Kidney tubule cell (primary cell): ENCODE data around the gene DDX24.

Source experiments
- DNase-seq: peaks from one replicate; pipeline ENCODE4 v3.0.0-alpha.2; 2018; ENCODE audit warnings: low spot score

The DDX24 gene

DNA sequence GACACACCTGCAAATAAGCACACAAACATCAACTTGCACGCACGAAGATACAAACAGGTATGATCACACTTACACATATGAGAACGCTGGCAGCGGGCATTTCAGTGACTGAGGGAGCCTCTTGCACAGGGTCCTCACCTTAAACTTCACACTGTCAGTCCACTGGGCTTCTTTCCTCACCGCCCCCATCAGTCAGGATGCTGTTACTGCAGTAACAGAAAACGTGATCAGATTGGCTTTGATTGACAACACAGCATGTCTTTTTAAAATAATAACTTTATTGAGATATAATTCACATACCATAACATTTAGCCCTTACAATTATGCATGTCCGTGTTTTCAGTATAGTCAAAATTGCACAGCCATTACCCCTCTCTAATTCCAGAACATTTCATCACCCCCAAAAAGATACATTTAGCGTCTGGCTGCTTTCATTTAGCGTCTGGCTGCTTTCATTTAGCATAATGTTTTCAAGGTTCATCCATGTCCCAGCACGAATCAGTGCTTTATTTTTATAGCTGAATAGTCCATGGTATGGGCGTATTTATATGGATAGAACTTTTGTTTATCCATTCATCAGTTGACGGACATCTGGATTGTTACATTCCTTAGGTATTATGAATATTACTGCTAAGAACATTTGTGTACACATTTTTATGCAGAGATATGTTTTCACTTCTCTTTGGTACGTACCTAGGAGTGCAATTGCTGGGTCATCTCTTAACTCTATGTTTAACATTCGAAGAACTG lies 75.5 kb downstream of the DDX24 start:
- no peak for DNase-seq

DNA sequence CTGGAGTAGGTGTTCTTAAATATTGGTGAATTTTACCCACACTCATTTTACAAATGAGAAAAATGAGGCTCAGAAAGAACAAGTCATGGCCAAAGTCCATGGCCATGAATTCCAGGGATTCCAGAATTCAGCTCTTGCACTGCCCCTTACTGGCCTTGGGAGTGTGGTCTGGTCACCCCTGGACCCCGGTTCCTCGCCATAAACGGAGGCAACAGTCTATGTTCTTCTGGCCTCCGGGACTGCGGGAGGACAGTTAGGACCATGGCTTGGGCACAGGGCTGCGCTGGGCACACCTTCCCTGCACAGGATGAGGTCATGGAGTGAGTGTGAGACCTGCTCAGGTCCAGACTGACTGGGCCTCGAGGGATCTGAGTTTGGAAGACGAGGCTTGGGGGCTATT lies 77.0 kb downstream of the DDX24 start:
- DNase-seq: no peak

DNA sequence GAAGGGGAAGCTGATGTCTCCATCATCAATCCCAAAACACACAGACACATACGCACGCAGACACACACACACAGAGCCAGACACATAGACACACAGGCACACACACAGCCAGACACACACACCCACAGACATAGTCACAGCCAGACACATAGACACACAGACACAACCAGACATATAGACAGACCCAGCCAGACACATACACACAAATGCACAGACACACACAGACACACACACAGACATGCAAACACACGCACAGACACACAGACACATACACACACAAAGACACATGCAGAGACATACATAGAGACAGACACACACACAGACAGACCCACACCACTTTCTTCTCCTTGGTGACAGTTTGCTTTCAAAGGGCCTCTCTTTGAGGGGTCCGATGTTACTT lies 77.6 kb downstream of the DDX24 start:
- no peak for DNase-seq

DNA sequence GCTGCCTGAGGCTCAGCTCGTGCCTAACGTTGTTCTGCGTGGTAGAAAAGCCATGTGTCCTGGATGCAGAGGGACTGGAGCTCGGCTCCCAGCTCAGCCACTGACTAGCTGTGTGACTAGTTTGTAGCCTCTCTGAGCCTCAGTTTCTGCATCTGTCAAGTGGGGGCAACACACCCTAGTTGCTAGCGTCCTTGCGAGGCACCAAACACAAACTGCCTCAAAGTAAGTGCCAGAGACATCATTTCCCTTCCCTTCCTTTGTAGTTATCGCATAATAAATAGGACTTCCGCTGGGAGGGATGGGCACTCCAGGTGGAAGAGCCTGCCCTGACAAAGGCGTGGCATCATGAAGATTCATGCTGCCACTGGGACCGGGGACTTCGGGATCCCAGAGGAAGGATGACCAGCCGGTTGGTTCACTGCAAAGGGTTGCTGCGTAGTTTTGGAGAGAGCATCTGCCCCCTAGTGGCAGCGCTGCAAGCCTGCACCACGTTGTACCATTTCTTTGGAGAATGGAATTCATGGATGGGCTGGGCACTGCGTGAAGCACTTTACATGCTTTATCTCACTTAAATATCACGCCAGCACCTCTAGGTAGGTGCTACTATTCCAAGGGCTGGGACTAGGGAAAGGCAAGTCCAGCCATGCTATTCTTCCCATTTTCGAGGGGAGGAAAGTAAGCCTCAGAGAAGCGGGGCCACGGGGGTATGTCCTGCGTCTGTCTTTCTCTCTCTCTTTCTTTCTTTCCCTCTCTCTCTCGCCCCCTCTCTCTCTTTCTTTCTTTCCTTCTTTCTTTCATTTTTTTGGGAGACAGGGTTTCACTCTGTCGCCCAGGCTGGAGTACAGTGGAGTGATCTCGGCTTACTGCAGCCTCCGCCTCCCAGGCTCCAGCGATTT lies 79.3 kb downstream of the DDX24 start:
- DNase-seq: peak; percentile 80

DNA sequence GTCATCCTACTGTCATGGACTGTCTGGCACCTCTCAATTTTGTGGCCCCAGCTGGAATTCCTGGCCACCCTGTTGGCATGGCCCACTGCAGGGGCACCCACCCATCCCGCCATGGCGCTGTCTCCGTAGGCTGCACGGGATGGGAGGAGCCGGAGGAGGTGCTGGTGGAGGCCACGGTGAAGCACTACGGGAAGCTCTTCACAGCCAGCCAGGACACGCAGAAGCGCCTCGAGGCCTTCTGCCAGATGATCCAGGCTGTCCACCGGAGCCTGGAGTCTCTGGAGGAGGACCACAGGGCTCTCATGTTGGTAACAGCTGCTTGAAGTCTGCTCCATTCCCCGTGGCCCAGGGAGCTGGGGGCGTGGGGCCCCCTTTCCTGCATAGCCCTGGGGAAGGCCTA lies 80.0 kb downstream of the DDX24 start:
- no peak for DNase-seq

DNA sequence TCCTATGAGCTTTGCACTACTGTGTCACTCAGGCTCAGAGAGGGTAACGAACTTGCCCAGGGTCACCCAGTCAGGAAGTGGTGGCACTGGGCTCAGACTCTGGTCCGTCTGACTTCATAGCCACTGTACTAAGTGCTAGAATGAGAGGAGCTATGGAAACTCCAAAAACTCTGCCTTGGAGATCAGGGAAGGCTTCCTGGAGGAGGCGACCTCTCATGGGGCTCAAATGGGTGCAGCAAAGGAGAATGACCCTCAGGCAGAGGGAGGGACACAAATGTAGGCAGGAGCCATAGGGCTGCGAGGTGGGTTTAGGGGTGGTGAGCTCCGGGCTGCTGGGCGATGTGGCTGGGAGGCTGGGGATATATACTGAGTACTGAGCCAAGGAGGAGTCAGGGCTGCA lies 80.7 kb downstream of the DDX24 start:
- no peak for DNase-seq

DNA sequence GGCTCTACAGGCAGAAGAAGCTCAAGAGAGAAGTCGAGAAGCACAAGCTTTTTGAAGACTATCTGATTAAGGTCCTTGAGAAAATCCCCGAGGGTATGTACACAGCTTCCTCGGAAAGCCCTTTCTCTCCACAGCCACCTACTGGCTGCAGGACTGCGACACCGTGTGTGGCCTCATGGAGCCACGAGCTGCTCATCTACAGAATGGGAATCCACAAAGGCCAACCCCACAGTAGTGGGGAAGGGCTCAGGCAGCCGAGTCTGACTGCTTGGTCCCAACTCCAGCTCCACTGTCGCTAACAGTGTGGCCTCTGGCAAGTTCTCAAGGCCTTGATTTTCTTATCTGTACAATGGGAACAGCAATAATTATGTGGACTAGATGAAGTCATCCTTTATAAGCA lies 81.4 kb downstream of the DDX24 start:
- no peak for DNase-seq

DNA sequence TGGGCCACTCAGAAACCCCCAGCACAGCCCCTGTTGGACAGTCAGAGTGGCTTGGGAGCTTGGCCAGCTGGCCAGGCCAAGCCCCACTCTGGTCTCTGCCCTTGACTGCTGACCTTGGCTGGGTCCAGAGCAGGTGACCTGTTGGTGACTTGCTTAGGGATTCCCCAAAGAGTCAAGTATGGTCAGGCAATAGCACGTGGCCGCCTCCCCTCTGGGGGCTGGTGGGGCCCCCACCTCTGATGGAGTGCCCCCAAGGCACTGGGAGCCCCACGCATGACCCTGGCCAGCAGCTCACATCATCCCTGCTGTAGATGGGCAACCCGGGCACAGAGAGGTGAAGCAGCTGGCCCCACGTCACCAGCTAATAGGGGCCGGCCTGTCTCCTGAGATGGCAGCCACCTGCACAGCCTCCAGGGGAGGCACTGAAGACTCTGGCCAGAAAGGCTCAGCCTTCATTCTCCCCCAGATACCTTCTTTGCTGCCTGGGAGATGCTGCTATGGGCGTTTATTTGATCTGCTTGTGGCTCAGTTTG lies 82.1 kb downstream of the DDX24 start:
- no peak for DNase-seq
